ENCODE measurements around the gene CHST8.

Gene CHST8

GRCh38 chr19:33797802-33798671 is 176.3 kb downstream of the CHST8 start:
- no peak for DNase-seq

GRCh38 chr19:33798681-33799111 is 176.9 kb downstream of the CHST8 start:
- DNase-seq, result no peak

GRCh38 chr19:33799476-33799875 is 177.7 kb downstream of the CHST8 start:
- no peak for DNase-seq

- DNase-seq, result no peak
Measured at GRCh38 chr19:33800012-33800680, 178.4 kb downstream of the CHST8 start.

- DNase-seq, result no peak
Measured at GRCh38 chr19:33801411-33801810, 179.7 kb downstream of the CHST8 start.

GRCh38 chr19:33802001-33802400 is 180.2 kb downstream of the CHST8 start:
- DNase-seq, result no peak

GRCh38 chr19:33802801-33803200 is 181.0 kb downstream of the CHST8 start:
- DNase-seq, result no peak

GRCh38 chr19:33803383-33803782 is 181.6 kb downstream of the CHST8 start:
- no peak for DNase-seq

- no peak for DNase-seq
Measured at GRCh38 chr19:33804021-33804799, 182.5 kb downstream of the CHST8 start.

- no peak for DNase-seq
Measured at GRCh38 chr19:33805313-33805712, 183.6 kb downstream of the CHST8 start.

- no peak for DNase-seq
Measured at GRCh38 chr19:33805840-33806433, 184.2 kb downstream of the CHST8 start.

- DNase-seq, result no peak
Measured at GRCh38 chr19:33806434-33806881, 184.7 kb downstream of the CHST8 start.

GRCh38 chr19:33808399-33808798 is 186.6 kb downstream of the CHST8 start:
- no peak for DNase-seq

- no peak for DNase-seq
Measured at GRCh38 chr19:33809960-33810359, 188.2 kb downstream of the CHST8 start.

GRCh38 chr19:33810821-33811220 is 189.1 kb downstream of the CHST8 start:
- DNase-seq, result no peak

GRCh38 chr19:33811246-33811645 is 189.5 kb downstream of the CHST8 start:
- no peak for DNase-seq

- no peak for DNase-seq
Measured at GRCh38 chr19:33811736-33812387, 190.1 kb downstream of the CHST8 start.

GRCh38 chr19:33812388-33813330 is 190.9 kb downstream of the CHST8 start:
- no peak for DNase-seq

- no peak for DNase-seq
Measured at GRCh38 chr19:33813391-33814101, 191.8 kb downstream of the CHST8 start.
